Uterus (tissue), 2 donors: ENCODE measurements around the gene COL23A1.

ENCODE experiments used
- POLR2A ChIP-seq, 2 donors: fragments of 450-650 bp; IDR thresholded peaks; one replicate each; pipeline ENCODE4 v1.6.1; 2016; ENCODE audit warnings: antibody characterized with exemption in 2 of 2, mild to moderate bottlenecking in 1 of 2, moderate library complexity in 1 of 2
- TF ChIP-seq, protein P1 (sequence below), 4 experiments: fragments of 200-600 bp in 2 of 4; fragments of 450-650 bp in 2 of 4; sonication (generic) in 2 of 4; IDR thresholded peaks; one replicate each; pipeline ENCODE4 v1.5.1; 2016 to 2019; ENCODE audit warnings: antibody characterized with exemption in 4 of 4, mild to moderate bottlenecking in 2 of 4, moderate library complexity in 1 of 4

DNA sequence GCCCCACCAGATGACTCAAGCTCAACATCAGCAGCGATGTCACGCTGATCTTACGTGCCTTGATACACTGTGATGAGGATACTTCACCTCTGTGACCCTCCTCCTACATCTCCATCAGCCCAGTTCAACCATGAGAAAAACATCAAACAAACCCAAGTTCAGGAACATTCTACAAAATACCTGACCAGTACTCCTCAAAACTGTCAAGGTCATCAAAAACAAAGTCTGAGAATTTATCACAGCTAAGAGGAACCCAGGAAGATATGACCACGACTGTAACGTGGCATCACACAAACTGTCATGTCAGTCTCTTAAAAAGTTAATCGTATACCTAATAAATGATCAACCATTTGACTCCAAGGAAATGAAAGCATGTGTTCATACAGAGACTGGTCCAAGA lies 90.8 kb downstream of the COL23A1 start:
- no peak for TF ChIP-seq POLR2A (IDR thresholded peaks at IDR 0.05)
- TF ChIP-seq, protein P1, sequence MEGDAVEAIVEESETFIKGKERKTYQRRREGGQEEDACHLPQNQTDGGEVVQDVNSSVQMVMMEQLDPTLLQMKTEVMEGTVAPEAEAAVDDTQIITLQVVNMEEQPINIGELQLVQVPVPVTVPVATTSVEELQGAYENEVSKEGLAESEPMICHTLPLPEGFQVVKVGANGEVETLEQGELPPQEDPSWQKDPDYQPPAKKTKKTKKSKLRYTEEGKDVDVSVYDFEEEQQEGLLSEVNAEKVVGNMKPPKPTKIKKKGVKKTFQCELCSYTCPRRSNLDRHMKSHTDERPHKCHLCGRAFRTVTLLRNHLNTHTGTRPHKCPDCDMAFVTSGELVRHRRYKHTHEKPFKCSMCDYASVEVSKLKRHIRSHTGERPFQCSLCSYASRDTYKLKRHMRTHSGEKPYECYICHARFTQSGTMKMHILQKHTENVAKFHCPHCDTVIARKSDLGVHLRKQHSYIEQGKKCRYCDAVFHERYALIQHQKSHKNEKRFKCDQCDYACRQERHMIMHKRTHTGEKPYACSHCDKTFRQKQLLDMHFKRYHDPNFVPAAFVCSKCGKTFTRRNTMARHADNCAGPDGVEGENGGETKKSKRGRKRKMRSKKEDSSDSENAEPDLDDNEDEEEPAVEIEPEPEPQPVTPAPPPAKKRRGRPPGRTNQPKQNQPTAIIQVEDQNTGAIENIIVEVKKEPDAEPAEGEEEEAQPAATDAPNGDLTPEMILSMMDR (IDR thresholded peaks at IDR 0.05) = no peak
